Activated CD8-positive, alpha-beta memory T cell treated with anti-CD3 and anti-CD28 coated beads, Interleukin-2, amount 50 U/mL, for 1 hour (primary cell): Measurements from ENCODE around the gene OTOP3.
"Not testable (repeated sequence)": the region's sequence is repeated elsewhere in the genome, so short reads cannot be mapped to it uniquely, and the experiment has no call there.

Source experiments
- DNase-seq: peaks from one replicate; pipeline ENCODE4 v3.0.0-alpha.2; 2020; ENCODE audit errors: extremely low read depth

Gene OTOP3

GRCh38 chr17:74961657-74962350, 26.1 kb downstream of the OTOP3 start:
- peak; percentile 58 for DNase-seq

GRCh38 chr17:74962622-74963394, 27.1 kb downstream of the OTOP3 start:
- DNase-seq = no peak

DNA sequence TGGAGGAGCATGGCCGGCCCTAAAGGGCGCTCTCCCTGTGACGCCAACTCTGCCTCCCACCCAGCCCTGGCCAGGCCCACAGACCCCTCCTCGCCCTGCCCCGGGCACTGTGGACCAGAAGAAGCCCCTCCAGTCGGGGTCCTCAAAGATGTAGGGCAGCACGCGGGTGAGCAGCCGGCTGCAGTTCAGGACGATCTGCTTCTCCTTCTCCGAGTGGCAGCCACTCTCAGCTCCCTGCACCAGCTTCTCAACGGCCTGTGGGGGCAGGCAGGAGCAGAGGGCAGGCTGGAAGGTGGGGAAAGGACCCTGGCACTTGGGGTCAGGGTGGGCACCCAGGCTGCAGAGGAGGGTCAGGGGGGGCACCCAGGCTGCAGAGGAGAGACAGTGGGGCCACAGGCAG, 28.0 kb downstream of the OTOP3 start:
- DNase-seq = no peak

DNA sequence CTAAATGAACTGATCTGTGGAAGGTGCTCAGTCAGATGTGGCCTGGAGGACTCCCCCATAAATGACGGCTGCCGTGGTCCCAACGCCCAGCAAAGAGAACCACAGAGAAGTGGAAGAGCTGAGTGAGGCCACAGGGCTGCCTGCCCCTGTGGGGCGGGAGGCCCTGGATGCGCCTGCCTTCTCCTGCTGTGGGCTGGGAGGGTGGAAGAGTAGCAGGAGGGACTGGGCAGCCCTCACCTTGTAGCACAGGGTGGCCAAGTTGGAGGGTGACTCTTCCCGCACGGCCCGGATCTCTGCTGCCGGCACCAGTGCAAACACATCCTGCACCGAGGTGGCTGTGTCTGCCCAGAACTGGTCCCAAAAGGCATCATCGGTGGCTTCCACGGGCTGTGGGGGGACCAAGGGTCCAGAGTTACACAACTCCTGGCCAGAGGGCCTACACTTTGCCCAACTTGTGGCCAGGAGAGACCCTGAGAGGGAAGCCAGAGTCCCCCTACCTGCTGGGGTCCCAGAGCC, 28.6 kb downstream of the OTOP3 start:
- DNase-seq = no peak

GRCh38 chr17:74964988-74965622, 29.4 kb downstream of the OTOP3 start:
- no peak for DNase-seq

- DNase-seq = no peak
Measured at GRCh38 chr17:74968361-74968780, 32.7 kb downstream of the OTOP3 start.

- not testable (repeated sequence) for DNase-seq
Measured at GRCh38 chr17:74969501-74969900, 33.8 kb downstream of the OTOP3 start.

DNA sequence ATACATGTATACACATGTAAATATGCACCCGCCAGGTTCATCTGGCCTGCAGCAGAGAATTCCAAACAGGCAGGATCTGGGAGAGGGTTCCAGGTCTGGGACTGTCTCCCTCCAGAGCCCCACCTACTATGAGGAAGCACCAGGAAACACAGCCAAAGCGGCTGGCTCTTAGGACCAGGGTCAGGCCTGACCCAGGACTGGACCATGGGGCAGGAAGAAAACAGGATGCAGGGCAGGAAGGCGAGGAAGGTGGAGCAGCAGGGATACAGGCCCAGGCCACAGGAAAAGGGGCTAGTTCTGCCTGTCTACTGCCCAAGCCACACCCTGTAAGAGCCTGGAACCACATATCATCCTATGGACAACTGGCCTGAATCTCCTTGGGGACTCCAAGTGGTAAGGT, 34.7 kb downstream of the OTOP3 start:
- DNase-seq = no peak

DNA sequence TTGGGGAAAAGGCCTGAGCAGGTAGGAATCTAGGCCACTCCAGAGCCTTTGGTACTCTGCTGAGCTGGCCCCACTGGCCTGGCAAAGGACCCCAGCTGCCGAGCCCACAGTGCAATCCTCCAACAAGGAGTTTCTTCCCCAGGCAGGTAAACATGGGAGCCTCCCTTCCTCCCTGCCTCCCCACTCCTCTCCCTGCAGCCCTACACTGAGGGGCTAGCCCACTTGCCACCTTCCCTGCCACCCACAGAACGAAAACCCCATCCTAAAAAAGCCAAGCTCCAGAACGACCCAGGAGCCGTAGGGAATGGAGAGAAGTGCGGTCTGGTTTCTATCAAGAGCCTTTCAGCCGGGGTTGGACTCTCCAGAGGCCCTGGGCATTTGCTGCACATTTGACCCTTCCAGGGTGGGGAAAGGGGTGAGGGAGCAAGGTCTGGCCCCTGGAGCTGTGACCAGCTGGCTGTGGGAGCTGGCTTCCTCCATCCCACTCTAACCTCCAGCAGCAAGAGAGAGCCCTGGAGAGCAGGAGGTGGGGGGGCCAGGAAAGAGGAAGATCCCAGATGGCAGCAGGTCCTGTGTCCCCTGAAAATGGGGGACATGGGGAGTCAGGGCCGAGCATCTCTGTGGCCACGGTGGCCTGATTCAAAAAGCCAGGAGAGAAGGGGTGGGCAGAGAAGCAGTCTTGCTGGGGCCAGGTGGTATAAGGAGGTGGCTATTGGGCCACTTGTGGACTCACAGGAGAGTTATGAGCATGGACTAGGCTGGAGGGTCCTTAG, 35.6 kb downstream of the OTOP3 start:
- DNase-seq = no peak

- DNase-seq = no peak
Measured at GRCh38 chr17:74971842-74972106, 36.1 kb downstream of the OTOP3 start.

GRCh38 chr17:74972107-74972972, 36.6 kb downstream of the OTOP3 start, which contains the start of gene HID1:
Gene HID1 (minus strand): TSS chr17:74972759. CDS start chr17:74972656, 103 bp downstream.
- DNase-seq = no peak

DNA sequence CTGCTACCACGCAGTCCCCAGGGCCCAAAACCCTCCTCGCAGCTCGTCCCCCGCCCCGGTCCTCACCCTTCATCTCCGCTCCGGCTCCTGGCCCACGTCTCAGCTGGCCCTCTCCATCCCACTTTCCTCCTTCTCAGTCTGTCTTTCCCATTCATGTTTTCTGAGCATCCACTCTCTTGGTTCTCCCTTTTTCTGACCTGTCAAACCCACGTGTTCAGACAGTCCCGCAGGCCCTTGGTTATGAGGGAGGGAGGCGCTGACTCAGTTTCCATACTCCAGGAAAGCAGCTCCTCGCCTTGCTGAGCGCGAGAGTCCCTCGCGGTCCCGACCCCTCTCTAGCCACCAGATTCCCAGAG, 37.3 kb downstream of the OTOP3 start:
- DNase-seq = no peak

GRCh38 chr17:74975943-74976342, 40.2 kb downstream of the OTOP3 start:
- DNase-seq = no peak

DNA sequence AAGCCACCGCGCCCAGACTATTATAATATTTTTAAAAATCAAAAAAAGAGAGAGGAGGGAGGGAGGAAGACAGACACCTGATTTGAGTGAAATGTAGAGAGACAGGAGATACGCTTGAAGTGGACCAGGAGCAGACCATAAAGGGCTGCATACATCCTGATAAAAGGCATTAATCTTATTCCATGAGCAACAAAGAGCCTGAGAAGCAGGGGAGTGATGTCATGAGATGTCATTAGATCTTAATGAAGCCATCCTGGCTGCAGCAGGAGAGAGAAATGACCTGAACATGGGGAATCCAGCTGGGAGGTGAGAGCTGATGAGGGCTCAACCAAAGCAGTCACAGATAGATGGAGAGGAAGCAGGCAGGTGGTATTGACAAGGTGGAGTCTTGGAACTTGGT, 42.1 kb downstream of the OTOP3 start:
- DNase-seq = no peak

DNA sequence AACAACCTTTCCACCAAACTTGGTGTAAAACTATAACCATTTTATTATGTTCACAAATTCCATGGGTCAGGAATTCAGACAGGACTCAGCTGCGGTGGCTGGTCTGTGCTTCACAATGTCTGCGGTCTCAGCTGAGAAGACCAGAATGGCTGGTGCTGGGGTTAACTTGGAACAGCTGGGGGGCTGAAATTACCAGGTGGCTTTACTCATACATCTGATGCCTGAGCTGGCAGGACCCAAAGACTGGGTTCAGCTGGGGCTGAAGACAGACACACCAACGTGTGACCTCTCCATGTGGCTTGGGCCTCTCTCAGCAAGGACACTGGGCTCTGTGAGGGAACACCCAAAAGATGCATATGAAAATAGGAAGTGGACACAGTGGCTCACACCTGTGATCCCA, 42.5 kb downstream of the OTOP3 start:
- DNase-seq = no peak

DNA sequence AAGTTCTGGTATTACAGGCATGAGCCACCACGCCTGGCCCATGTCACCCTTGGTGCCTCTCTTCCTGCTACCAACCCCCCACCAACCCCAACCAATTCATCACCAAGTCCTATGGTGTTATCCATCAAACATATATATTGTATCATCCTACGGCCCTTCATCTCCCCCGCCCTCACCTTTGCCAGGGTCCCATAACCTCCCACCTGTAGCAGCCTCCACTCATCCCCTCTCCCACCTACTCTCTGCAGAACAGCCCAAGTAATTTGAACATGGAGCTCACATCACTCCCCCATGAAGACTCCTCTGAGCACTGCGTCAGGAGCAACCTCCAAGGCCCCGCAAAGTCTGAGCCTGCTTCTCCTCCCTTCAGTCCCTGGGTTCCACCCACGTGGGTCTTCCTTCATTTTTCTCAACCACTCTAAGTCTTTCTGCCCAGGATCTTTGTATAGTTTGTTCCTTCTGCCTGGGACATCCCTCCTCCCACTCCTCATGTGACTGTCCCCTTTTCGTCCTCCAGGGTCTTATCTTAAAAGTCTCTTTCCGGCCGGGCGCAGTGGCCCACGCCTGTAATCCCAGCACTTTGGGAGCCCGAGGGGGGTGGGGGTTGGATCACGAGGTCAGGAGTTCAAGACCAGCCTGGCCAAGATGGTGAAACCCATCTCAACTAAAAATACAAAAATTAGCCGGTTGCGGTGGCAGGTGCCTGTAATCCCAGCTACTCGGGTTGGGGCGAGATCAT, 43.9 kb downstream of the OTOP3 start:
- DNase-seq = no peak

GRCh38 chr17:74981318-74981978, 45.8 kb downstream of the OTOP3 start:
- DNase-seq = no peak

DNA sequence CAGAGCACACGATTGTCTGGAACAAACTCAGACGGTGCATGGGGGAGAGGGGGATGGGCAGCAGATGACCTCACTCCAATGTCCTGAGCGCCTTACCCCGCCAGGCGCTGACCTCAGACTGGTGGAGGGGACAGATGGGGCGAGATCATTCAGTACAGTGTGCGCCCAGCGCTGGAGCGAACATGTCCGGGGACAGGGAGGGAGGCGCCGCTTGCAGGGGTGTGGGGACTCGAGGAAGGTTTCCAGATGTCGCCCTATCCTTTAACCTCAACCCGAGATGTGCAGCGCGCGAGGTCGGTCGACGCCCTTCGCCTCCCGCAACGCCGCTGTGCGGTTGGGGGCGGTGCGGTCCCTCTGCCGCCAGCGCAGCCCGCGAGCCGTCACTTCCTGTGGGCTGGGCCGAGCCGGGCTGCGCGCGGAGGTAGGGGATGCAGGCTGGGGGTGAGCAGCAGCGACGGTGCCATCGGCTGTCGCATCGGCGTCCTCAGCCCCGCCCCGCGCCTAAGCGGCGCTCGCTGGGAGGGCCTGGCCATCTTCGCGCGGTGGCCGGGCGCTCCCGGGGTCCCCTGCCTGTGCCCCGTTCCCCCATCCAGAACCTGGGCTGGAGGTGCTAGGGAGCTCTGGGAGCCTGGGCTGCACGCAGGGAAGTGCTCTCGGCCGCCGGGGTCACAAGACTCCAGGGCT, 46.4 kb downstream of the OTOP3 start:
- no peak for DNase-seq

GRCh38 chr17:74982663-74983313, 47.1 kb downstream of the OTOP3 start:
- not testable (repeated sequence) for DNase-seq
